ENCODE results near the gene EIF2AK3.
"Not testable (repeated sequence)": the region's sequence is repeated elsewhere in the genome, so short reads cannot be mapped to it uniquely, and the experiment has no call there.

The EIF2AK3 gene

DNA sequence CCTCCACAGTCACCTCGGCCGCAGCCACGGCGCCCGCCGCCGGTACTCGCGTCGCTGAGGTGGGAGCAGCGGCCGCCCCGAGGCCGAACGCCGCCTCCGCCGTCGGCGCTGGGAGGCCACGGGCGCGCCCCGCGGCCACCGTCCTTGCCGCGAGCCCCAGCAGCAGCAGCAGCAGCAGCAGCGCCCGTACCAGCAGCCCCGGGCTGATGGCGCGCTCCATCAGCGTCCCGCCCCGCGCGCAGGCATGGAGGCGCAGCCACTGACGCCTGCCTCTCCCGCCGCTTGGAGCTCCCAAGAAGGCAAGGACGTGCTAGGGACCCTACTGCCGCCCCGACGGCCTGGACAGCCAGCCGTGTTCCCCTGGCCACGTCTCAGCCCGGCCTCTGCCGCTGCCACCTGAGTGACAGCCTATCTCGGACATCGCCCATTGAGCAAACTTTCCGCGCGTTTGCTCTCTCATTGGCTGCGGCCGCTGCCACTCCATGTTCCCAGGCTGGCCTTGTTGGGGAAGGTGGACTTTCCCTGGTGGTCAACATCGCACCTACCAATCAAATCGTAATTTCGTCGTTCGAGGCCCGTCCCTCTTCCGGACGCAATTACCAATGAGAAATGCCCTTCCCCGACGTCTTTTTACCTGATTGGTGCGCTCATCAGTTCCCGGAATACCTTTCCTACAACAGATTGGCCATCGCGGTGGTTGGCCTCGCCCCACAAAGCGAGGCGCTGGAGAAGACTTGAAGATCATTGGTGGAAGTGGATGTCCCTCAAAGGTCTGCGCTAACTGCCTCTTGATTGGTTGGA, at the start of gene EIF2AK3:
Gene EIF2AK3, minus strand, starts transcription at position 410 of the 801 bp plus-strand sequence. Its CDS starts 190 bp downstream, at position 220.
- DNase-seq (ENCODE audit: low read depth in 2 of 2), result peak; percentile 84 to 89

DNA sequence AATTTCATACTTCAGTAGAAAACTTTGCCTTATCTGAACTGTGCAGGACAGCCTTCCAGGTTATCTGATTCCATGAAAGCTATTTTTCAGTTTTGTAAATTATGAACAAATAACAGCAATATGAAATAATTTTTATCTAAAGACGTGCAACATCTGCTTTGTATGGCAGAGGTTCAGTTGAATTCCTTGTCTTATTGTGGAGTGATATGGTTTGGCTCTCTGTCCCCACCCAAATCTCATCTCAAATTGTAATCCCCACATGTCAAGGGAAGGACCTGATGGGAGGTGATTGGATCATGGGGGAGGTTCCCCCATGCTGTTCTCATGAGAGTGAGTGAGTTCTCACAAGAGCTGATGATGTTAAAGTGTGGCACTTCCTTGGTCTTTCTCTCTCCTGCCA, 46.1 kb upstream of the EIF2AK3 start:
- no peak for DNase-seq (ENCODE audit: low read depth in 2 of 2)

- DNase-seq (ENCODE audit: low read depth in 2 of 2), result peak in 1 of 2 donors; percentile 11
Observed at GRCh38 chr2:88671786-88672427, 44.6 kb upstream of the EIF2AK3 start.

DNA sequence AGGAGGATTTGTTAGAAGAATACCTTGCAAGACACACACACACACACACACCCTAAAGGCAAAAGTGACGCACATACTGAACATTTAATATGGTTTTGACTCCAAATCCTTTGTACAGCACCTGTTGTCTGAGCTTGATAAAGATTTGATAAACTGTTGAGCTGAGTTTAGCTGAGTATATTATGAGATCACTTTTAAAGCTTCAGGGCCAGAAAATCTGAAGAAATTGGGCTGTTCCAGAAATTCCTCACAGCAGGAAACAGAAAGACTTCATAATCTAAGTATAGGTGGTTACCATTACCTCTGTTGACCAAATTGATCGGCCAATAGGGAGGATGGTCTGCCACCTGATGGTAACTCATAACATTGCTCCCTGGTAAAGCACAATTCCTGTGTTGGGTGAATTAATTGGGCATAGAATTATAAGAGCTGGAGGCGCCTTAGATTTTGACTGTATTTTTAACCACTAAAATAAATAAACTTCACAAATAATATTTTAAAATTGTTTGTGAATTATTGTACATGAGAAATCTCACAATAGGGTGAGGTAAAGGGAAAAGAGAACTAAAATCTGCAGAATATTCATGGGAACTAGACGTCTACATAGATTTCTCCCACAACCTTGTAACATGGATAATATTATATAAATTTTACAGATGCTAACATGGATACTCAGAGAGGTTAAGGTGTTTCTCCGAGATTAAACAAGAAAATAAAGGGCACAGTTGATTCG, 42.4 kb upstream of the EIF2AK3 start:
- DNase-seq (ENCODE audit: low read depth in 2 of 2), result no peak

DNA sequence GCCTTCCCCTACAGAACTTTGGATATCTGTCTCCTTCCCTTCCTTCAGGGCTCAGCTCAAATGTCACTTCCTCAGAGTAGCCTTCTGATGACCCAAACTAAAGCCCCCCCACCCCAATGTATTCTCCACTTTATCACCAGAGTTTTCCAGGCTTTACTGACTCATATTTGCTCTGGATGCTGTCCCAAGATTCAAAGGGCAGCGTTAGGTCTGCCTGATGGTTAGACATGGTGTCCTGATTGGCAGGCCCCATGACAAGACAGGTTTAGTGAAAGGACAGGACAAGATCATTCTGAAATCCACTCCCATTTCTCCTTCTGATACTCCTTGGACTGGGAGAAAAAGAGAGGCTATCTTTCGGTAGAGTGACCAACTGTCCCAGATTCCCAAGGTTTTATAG, 41.6 kb upstream of the EIF2AK3 start:
- DNase-seq (ENCODE audit: low read depth in 2 of 2), result no peak

DNA sequence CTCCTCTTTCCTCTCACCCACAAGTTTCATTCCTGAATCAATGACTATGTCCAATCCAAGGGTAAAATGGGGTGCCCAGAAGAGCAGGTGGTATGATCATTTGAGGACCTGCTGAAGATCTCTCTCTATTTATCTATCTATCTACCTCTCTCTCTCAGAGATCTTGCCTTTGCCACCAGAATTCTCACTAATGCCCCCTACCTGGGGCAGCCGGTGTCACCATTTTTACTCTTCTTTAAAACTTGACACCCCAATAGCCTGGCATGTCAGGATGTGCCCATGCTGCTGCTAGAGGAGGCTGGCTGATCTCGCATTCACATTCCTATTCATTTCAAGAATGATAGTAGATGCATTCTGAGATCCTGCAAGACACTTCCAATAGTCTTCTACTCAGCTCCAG, 40.0 kb upstream of the EIF2AK3 start:
- no peak for DNase-seq (ENCODE audit: low read depth in 2 of 2)

GRCh38 chr2:88666576-88666975, 39.3 kb upstream of the EIF2AK3 start:
- no peak for DNase-seq (ENCODE audit: low read depth in 2 of 2)

GRCh38 chr2:88660622-88661021, 33.4 kb upstream of the EIF2AK3 start:
- DNase-seq (ENCODE audit: low read depth in 2 of 2), result no peak

DNA sequence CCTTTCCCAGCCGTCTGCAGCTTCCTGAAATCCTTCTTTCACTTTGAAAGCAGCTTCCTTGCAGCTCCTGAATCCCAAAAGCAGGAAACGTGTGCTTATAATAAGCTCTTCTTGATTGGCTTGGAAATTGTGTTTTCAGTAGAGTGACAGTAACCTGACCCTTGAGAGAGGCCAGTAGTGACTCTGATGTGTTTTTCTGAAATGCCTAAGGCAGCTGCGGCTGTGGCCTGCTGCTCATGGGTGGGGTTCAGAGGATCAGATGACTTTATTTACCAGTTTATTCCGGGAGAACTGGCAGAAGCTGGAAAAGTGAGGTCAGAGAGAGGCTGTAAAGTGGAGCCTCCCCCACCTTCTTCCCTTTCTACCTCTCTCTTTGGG, 32.3 kb upstream of the EIF2AK3 start:
- DNase-seq (ENCODE audit: low read depth in 2 of 2), result no peak

DNA sequence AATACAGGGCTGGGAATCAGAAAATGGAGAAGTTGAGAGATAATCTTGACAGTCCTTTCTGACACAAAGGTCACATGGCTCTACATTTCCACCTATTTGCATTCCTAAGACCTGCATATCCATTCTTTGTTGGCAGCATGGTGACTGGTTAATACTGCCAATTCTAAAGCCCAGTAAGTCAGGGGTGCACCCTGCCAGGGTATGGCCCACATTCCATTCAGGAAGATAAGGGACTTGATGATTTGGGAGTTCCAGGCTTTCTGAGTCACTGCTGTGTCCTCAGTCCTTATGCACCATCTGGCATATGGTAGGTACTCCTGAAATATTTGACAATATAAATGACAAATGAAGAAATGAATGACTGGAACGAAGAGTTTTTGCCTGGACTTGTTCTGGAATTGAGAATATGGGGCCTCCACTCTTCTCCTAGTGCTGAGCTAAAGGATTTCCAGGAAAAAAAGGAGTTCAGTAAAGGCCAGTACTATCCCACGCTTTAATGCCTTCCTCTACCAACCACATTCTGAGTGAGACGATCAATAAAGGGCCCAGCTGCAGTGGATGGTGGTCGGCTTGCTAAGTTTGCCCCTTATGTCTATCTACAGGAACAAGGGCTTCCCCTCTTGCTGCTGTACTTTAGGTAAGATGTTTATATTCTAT, 31.7 kb upstream of the EIF2AK3 start:
- no peak for DNase-seq (ENCODE audit: low read depth in 2 of 2)

GRCh38 chr2:88658326-88658725, 31.1 kb upstream of the EIF2AK3 start:
- DNase-seq (ENCODE audit: low read depth in 2 of 2), result no peak

DNA sequence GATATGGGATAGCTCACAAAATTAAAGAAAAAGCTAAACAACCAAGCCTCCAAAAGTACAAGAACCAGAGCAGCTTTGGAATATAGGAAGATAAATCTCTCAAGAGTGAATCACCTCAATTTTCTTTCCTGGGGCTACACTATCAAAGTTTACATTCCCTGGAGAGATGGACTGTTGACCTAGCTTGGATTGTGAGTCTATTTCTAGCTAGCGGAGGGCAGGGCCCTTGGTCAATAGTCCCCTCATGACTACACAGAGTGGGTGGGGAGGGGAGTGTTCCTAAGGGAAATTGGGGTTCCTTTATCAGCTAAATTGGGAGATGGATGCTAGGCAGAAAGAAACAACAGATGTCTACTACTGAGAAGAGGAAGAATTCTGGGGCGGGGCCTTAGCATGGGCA, 29.9 kb upstream of the EIF2AK3 start:
- DNase-seq (ENCODE audit: low read depth in 2 of 2), result no peak

DNA sequence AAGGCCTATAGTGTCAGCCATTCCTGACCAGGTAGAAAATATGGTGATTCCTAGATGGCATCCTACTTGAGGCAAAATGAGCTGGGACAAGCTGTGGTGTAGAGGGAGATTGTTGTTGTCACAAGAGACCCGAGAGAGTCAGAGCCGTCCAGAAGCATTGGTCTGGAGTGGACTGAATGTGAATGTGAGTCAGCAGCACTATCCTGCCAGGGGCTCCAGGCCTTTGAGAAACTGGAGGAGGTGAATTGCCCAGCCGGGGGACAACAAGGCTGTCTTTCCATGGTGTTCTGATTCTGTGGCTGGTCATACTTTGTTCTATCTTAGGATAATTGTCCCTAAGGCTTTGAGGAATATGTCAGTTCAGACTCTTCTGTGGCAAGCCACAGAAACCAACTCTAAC, 29.4 kb upstream of the EIF2AK3 start:
- DNase-seq (ENCODE audit: low read depth in 2 of 2), result no peak

DNA sequence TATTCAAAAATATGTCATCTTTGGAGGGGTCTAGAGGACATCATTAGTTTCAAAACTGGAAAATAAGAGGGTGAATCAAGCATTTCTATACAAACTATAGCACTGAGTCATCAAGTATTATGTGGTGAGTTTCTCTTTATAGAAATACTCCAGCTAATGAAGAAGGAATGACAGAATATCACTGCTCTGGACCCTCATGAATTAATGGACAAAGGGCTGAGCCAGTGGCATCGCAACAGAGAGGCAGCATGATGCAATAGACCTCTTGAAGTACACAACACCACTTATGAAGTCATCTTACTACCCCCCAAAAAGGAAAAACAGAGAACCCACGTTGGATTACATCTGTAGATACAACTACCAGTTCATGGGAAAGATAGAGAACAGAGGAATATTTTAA, 27.4 kb upstream of the EIF2AK3 start:
- no peak for DNase-seq (ENCODE audit: low read depth in 2 of 2)

GRCh38 chr2:88651646-88652045, 24.4 kb upstream of the EIF2AK3 start:
- DNase-seq (ENCODE audit: low read depth in 2 of 2), result no peak

DNA sequence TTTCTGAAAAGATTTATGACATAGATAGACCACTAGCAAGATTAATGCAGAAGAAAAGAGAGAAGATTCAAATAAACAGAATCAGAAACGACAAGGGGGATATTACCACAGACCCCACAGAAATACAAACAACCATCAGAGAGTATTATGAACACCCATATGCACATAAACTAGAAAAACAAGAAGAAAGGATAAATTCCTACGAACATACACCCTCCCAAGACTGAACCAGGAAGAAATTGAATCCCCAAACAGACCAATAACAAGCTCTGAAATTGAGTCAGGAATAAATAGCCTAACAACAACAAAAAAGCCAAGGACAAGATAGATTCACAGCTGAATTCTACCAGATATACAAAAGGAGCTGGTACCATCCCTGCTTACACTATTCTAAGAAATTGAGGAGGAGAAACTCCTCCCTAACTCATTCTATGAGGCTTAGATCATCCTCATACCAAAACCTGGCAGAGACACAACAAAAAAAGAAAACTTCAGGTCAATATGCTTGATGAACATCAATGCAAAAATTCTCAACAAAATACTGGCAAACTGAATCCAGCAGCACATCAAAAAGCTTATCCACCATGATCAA, 18.1 kb upstream of the EIF2AK3 start:
- not testable (repeated sequence) for DNase-seq (ENCODE audit: low read depth in 2 of 2)

GRCh38 chr2:88642278-88642677, 15.0 kb upstream of the EIF2AK3 start:
- no peak for DNase-seq (ENCODE audit: low read depth in 2 of 2)

DNA sequence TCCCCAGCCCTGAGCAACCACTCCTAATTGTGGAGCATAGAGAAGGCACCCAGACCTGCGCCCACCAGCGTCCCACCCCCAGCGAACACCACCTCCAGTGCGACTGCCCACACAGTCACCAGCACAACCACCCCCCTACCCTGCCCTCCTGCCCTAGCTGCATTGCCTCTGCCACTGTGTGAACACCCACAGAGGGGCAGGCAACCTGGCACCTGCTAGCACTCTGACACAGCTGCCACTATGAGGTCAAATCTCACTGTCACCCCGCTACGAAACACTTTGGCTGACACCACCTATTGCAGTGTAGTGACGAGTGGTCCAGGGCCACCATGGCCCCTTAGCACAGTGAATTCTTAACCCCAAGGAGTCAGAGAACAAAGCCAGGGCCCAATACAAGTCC, 14.1 kb upstream of the EIF2AK3 start:
- no peak for DNase-seq (ENCODE audit: low read depth in 2 of 2)

- DNase-seq (ENCODE audit: low read depth in 2 of 2), result no peak
Observed at GRCh38 chr2:88639865-88640264, 12.6 kb upstream of the EIF2AK3 start.

DNA sequence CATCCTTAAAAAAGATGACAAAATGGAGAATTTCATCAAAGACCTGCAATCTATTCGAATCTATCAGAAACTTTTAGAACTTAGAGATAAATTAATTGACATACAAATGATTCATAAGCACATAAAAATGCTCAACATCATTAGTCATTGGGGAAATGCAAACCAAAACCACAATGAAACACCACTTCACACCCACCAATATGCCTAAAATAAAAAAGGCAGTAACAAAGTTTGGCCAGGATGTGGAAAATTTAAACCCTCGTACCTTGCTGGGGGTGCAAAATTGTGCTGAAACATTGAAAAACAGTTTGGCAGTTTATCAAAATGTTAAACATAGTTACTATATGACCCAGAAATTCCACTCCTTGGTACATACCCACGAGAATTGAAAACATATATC, 11.5 kb upstream of the EIF2AK3 start:
- DNase-seq (ENCODE audit: low read depth in 2 of 2), result no peak

DNA sequence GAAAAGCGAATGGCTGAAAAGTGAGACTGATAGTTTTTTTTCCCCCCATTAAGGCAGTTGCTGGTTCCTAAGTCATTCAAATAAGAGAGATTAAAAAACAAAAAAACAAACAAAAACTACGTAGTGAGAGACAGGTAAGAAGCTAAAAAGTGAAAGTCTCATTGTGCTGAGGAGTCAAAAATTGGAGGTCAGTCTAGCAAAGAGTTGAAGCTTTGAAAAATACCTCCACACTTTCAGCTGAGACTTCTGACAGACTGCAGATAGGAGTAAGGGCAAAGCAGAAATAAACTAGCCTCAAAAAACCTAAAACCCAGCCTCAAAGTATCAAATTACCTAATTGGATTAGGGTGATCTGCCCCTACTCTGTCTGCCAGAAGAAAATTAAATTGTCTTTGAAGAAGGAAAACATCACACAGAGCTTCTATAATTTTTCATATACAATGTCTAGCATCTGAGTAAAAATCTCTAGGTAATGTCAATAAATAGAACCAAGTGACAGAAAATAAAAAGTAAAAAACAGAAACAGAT, 10.9 kb upstream of the EIF2AK3 start:
- DNase-seq (ENCODE audit: low read depth in 2 of 2), result no peak

- no peak for DNase-seq (ENCODE audit: low read depth in 2 of 2)
Observed at GRCh38 chr2:88637464-88637863, 10.2 kb upstream of the EIF2AK3 start.
